Stomach smooth muscle (tissue), 2 donors: Measurements from ENCODE around the gene PSG2.
"Not testable (repeated sequence)": the region's sequence is repeated elsewhere in the genome, so short reads cannot be mapped to it uniquely, and the experiment has no call there.

Experiments used
- H3K27ac ChIP-seq: one replicate; pipeline ENCODE4 v1.7.0; 2013; ENCODE audit warnings: mild to moderate bottlenecking, low read length, inconsistent platforms
- H3K27me3 ChIP-seq, 2 donors: one replicate each; pipeline ENCODE4 v1.7.0; 2013; ENCODE audit warnings: low read length in 2 of 2; ENCODE audit not compliant: insufficient read depth in 2 of 2, control insufficient read depth in 1 of 2
- H3K36me3 ChIP-seq, 2 donors: one replicate each; pipeline ENCODE4 v1.7.0; 2013; ENCODE audit warnings: low read length in 2 of 2; ENCODE audit not compliant: control insufficient read depth in 2 of 2, insufficient read depth in 2 of 2
- H3K4me1 ChIP-seq: one replicate; pipeline ENCODE4 v1.7.0; 2013; ENCODE audit warnings: low read length; ENCODE audit not compliant: control insufficient read depth, insufficient read depth
- H3K4me3 ChIP-seq, 2 donors: one replicate each; pipeline ENCODE4 v1.7.0; 2013; ENCODE audit warnings: low read length in 2 of 2
- H3K9ac ChIP-seq, 2 donors: one replicate each; pipeline ENCODE4 v1.7.0; 2013; ENCODE audit warnings: low read length in 2 of 2, mild to moderate bottlenecking in 1 of 2
- H3K9me3 ChIP-seq, 2 donors: one replicate each; pipeline ENCODE4 v1.7.0; 2013; ENCODE audit warnings: low read length in 2 of 2; ENCODE audit not compliant: control insufficient read depth in 2 of 2
- donor health status: healthy.
- donor health status: Pancreatic carcinoma.

PSG2 gene

DNA sequence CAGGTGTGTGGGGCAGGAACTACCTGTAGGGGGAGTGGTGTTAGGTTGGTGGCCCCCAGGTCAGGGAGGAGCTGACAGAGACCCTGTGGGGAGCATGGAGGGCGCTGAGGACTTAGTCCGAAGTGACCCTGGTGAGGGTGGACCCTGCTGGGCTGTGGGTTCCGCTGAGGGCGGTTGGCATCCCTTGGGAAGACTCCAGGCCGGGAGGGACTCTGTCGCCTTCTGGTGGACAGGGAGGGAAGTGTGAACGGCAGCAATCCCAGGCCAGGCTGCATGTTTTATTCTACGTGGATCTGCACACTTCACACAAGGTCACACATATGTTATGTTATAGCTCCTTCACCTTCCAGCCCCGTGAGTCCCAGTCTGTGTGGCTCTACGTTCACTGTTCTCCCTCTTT, 54.5 kb downstream of the PSG2 start:
- H3K9ac ChIP-seq, H3K9me3 ChIP-seq, H3K27me3 ChIP-seq, H3K27ac ChIP-seq, H3K4me3 ChIP-seq, H3K36me3 ChIP-seq, H3K4me1 ChIP-seq: not testable (repeated sequence)

GRCh38 chr19:43027061-43027460, 55.4 kb downstream of the PSG2 start:
- not testable (repeated sequence) for H3K27ac ChIP-seq, H3K27me3 ChIP-seq, H3K4me1 ChIP-seq, H3K36me3 ChIP-seq, H3K9me3 ChIP-seq, H3K9ac ChIP-seq, H3K4me3 ChIP-seq

GRCh38 chr19:43026369-43026768, 56.1 kb downstream of the PSG2 start, which contains the start of gene PSG11:
Gene PSG11, minus strand, starts transcription at chr19:43026469. Its CDS starts 97 bp downstream, at chr19:43026372.
- H3K36me3 ChIP-seq, H3K9ac ChIP-seq, H3K27me3 ChIP-seq, H3K9me3 ChIP-seq, H3K27ac ChIP-seq, H3K4me3 ChIP-seq, H3K4me1 ChIP-seq: not testable (repeated sequence)

- not testable (repeated sequence) for H3K4me1 ChIP-seq, H3K36me3 ChIP-seq, H3K9ac ChIP-seq
Observed at GRCh38 chr19:43022098-43022497, 60.4 kb downstream of the PSG2 start.

DNA sequence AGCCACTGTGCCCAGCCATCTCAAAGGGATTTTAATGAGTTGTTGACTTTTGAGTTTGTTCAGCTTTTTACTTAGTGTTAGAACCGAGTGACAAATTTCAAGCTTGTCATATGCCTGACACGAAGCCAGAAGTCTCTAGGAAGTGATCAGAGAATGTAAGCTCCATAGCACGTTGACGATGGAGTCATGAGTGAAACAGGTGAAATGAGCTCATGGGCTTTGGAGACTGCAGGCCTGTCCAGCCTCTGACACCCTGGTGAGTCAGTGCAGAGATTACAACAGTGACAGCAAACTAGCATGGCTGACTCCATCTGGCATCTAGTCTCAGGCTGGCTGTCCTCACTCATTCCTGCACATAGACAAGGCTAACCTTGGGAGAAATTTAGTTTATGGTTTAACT, 60.9 kb downstream of the PSG2 start:
- H3K4me1 ChIP-seq, H3K27ac ChIP-seq, H3K4me3 ChIP-seq, H3K27me3 ChIP-seq, H3K9me3 ChIP-seq, H3K9ac ChIP-seq, H3K36me3 ChIP-seq: not testable (repeated sequence)

More at GRCh38 chr19:43022098-43022497, 60.4 kb downstream of the PSG2 start:
- H3K9me3 ChIP-seq, H3K27ac ChIP-seq, H3K27me3 ChIP-seq, H3K4me3 ChIP-seq: not testable (repeated sequence)

- not testable (repeated sequence) for H3K9me3 ChIP-seq, H3K27me3 ChIP-seq, H3K27ac ChIP-seq, H3K36me3 ChIP-seq, H3K4me1 ChIP-seq, H3K4me3 ChIP-seq, H3K9ac ChIP-seq
Observed at GRCh38 chr19:43019588-43019987, 62.9 kb downstream of the PSG2 start.
